GM19455 (cell line): ENCODE measurements around the gene APOL4.
A peak's percentile ranks its signal among the peaks of the same experiment; 100 is the strongest.
"Not testable (repeated sequence)": the region's sequence is repeated elsewhere in the genome, so short reads cannot be mapped to it uniquely, and the experiment has no call there.

ENCODE experiments used
- ATAC-seq: cut with Tn5 transposase; IDR thresholded peaks from one replicate; pipeline ENCODE4 v1.9.1; 2021; ENCODE audit not compliant: unreplicated experiment

APOL4 gene

GRCh38 chr22:36201630-36202319 lies at the start of gene APOL4:
APOL4 (minus strand) TSS chr22:36201809; CDS start chr22:36201734, 75 bp downstream.
- no peak for ATAC-seq

- not testable (repeated sequence) for ATAC-seq
These were observed 48.8 kb upstream of the APOL4 start for GRCh38 chr22:36250292-36250960.

- no peak for ATAC-seq
These were observed 47.6 kb upstream of the APOL4 start for GRCh38 chr22:36249160-36249559.

- ATAC-seq, result no peak
These were observed 46.3 kb upstream of the APOL4 start for GRCh38 chr22:36247955-36248354.

- no peak for ATAC-seq
These were observed 45.1 kb upstream of the APOL4 start for GRCh38 chr22:36246718-36247117.

- no peak for ATAC-seq
These were observed 44.3 kb upstream of the APOL4 start for GRCh38 chr22:36245805-36246356.

GRCh38 chr22:36244522-36245391 lies 43.1 kb upstream of the APOL4 start:
- no peak for ATAC-seq

- no peak for ATAC-seq
These were observed 42.4 kb upstream of the APOL4 start for GRCh38 chr22:36243986-36244385.

- peak; percentile 87 for ATAC-seq
These were observed 38.0 kb upstream of the APOL4 start, which contains the start of gene APOL2 for GRCh38 chr22:36239401-36240171. APOL2 (minus strand) TSS chr22:36239527; CDS start chr22:36233162, 6,365 bp downstream.

- no peak for ATAC-seq
These were observed 37.5 kb upstream of the APOL4 start for GRCh38 chr22:36239150-36239400.

- no peak for ATAC-seq
These were observed 37.0 kb upstream of the APOL4 start for GRCh38 chr22:36238373-36239149.

GRCh38 chr22:36237462-36238372 lies 36.1 kb upstream of the APOL4 start:
- no peak for ATAC-seq

- no peak for ATAC-seq
These were observed 35.0 kb upstream of the APOL4 start for GRCh38 chr22:36236388-36237319.

GRCh38 chr22:36235585-36235984 lies 34.0 kb upstream of the APOL4 start:
- no peak for ATAC-seq

GRCh38 chr22:36234919-36235318 lies 33.3 kb upstream of the APOL4 start:
- no peak for ATAC-seq

GRCh38 chr22:36234213-36234612 lies 32.6 kb upstream of the APOL4 start:
- ATAC-seq, result no peak

- ATAC-seq, result no peak
These were observed 32.2 kb upstream of the APOL4 start for GRCh38 chr22:36233796-36234195.
